GM19099 (cell line): Measurements from ENCODE around the gene CCNB1IP1.

ENCODE experiments used
- POLR2A ChIP-seq: IDR thresholded peaks from 3 replicates; pipeline ENCODE4 v1.6.1; 2011; ENCODE audit warnings: low read depth; ENCODE audit not compliant: insufficient read length; ENCODE audit errors: extremely low read depth

Gene CCNB1IP1

DNA sequence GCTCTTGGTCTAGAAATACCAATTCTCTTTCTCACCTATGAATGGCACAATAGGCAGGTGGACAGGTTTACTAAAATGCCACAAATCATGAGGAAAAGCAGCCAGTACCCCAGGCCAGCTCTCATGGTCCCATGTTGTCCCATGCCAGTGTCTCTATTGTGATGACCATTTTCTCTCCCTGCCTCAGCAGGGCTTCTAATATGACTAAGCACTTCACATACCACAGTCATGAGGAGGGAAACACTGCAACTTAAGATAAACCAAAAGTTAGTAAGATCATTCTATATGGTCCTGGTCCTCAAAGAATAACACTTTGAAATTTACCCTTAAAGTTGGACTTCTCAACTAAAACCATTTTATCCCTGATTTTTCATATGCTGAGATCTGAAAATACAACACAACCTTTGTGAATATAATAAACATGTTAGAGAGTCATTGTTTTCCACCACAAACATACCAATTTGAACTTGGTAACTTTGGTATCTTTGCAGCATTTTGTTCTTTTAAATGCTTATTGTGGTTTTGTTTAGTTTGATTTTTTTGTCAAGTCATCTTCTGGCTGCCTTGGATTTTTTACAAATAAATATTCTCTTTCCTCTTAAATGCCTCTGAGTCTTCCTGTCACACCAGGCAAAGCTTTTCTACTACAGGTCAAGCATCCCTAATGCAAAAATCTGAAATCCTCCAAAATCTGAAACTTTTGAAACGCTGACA is 30.9 kb downstream of the CCNB1IP1 start:
- TF ChIP-seq POLR2A, result no peak

DNA sequence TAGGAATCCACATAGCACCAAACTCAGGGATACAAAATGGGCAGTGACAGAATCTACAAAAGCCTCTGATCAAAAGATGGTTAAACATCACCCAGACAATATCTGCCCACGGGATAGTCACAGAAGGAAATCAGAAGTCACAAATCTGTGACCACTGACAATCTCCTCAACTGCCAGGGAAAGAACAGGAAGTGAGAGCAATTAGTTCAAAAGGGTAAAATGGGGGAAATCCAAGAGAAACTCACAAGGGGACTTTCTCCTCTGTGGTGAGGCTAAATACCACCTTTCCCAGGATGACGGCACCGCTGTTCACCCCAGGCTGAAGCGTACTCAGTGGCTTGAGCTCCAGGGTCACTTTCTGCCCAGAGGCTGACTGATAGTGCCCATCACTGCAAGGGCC is 38.0 kb downstream of the CCNB1IP1 start:
- no peak for TF ChIP-seq POLR2A

DNA sequence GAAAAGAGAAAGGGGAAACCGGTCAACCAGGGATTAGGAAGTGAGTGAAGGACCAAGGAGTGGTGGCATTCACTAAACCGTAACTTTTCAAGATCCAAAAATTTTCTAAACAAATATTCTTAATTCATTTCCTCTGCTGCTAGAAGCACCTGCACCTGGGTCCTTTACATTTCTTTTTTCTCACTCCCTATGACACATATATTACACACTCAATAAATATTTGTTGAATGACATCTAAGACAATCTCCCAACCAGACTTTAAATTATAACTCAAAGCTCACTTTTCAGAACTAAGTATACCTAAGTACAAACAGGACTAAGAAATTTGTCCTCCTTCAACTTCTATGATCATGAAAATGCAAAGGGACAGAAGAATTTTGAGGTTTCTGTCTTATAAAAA is 38.4 kb downstream of the CCNB1IP1 start:
- TF ChIP-seq POLR2A, result no peak

DNA sequence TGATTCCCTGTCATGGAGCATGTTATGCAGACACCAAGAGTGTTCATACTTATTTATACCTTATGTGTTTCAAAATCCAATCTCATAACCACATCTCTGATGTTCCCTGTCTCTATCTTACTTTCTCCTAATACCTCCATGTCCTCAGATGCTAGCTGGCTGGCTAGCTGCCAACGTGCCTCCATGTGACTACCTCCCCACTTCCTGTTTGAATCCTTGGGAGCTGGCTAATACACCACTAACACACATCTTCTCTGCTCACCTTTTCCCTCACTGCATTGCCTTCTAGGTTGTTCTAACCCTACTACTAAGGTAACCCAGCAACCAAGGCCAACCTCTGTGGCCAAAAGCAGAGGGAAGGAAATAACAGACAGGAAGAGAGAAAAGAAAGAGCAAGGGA is 54.7 kb downstream of the CCNB1IP1 start:
- TF ChIP-seq POLR2A, result no peak

DNA sequence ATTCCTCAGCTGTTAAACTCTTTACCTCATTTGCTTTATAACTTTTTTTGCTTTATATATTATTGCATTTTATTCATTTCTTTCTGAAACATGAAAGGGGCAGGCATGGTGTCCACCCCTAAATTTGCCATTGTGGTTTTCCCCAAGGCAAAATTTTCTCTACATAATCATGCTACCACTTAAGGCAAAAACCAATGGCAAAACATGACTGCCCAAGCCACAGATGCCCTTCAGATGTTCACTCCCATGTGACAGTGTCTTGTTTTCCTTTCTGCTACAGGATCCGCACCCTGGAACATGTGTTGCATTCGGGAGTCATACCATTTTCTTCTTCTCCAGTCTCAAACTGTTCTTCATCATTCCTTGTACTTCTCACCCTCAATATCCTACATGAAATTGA is 55.7 kb downstream of the CCNB1IP1 start:
- no peak for TF ChIP-seq POLR2A

DNA sequence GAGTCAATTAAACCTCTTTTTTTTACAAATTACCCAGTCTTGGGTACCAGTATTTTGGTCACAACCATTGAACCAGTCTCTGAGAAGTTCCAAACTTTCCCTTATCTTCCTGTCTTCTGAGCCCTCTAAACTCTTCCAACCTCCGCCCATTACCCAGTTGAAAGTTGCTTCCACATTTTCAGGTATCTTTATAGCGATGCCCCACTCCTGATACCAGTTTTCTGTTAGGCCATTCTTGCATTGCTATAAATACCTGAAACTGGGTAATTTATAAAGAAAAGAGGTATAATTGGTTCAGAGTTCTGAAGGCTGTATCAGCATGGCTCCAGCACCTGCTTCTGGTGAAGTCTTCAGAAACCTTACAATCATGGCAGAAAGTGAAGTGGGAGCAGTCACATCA is 59.0 kb downstream of the CCNB1IP1 start:
- TF ChIP-seq POLR2A, result no peak

DNA sequence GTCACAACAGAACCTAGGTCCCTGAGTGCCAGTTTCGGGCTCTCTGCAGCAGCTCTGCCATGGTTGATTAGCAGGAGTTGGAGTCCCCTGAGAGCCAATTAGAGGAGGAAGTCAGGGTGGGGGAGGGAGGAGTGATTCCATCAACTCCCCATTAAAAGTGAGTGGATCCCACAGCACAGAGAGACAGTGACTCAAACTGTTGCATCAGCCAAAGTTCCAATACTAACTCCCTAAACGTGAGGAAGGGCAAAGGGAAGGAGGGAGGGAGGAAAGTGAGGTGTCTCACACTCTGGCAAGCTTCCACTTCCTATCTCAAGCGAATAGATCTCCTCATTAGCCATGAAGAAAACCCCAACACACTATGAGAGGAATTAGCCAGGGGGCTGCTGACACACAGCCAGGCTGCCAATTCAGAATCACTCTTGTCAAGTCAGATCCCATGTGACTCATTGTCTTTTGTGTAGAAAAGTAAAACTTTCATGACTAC is 70.4 kb downstream of the CCNB1IP1 start:
- no peak for TF ChIP-seq POLR2A
